Type B pancreatic cell (in vitro differentiated cells): ENCODE results near the gene RAI1. TPM values are rescaled to one million over a fixed set of nuclear protein-coding genes. Genes with fewer than 3 reads are reported as not detected.

ENCODE experiments used
- DNase-seq: peaks from one replicate; pipeline ENCODE4 v3.0.0; 2021; ENCODE audit warnings: mixed read lengths; ENCODE audit not compliant: unreplicated experiment; ENCODE audit errors: extremely low spot score
- H3K27ac Mint-ChIP-seq: 2 replicates; pipeline ENCODE4 v1.8.0; 2021; ENCODE audit warnings: mild to moderate bottlenecking, mixed read lengths
- H3K27me3 Mint-ChIP-seq: 2 replicates; pipeline ENCODE4 v1.8.0; 2021; ENCODE audit warnings: mixed read lengths
- H3K36me3 Mint-ChIP-seq: 2 replicates; pipeline ENCODE4 v1.8.0; 2021; ENCODE audit warnings: mixed read lengths
- H3K4me1 Mint-ChIP-seq: one replicate; pipeline ENCODE4 v1.8.0; 2021; ENCODE audit warnings: mixed read lengths; ENCODE audit not compliant: unreplicated experiment
- H3K4me3 Mint-ChIP-seq: 2 replicates; pipeline ENCODE4 v1.8.0; 2021; ENCODE audit warnings: mild to moderate bottlenecking, mixed read lengths
- H3K9me3 Mint-ChIP-seq: 2 replicates; pipeline ENCODE4 v1.8.0; 2021; ENCODE audit warnings: mixed read lengths
- total RNA-seq: library from RNA; stranded (reverse); gene quantifications from 2 replicates; pipeline ENCODE4 v1.2.1, GENCODE V29; 2021; ENCODE audit warnings: low replicate concordance
- TF ChIP-seq, protein P1 (sequence below): fragments of 200-600 bp; sonication (generic); conservative IDR thresholded peaks from 2 replicates; pipeline ENCODE4 v1.5.0; 2021; ENCODE audit warnings: antibody characterized with exemption, mild to moderate bottlenecking

RAI1 gene
- total RNA-seq, 1 donor from 2014 or later, result 61.1 TPM

DNA sequence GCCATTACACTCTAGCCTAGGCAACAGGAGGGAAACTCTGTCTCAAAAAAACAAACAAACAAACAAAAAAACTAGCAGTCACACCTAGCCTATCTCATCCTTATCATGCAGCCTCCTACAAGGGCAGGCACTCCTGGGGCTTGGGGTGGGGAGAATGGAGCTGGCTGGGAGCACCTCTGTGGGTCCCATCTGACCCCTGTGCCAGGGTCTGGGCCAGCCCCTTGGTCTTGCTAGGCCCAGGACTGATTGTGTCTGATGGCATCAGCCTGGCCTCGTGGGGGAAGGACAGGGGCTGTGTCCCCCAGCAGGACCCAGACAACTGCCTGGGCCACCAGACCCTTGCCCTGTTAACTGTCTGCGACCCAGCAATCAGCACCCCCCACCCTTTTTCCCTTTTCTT is 105.7 kb downstream of the RAI1 start:
- no peaks in the 10 kb centered on the region for H3K27me3 Mint-ChIP-seq

DNA sequence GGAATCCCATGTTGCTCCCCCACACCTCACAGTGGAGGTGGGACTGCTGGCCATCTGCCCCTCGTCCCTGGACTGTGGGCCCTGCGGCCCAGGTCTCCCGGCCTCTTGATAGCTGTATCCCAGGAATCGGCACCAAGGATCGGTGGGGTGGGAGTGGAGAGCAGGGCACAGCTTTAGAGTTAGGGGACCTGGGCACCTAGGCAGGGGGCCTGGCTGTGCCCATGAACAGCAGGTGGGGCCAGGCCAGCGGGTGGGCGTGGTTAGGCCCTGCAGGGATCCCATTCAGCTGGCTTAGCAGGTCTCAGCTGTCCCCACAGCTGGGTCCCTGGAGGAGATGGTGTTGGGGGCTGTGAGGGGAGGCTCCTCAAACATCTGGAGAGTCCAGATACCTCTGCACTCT is 106.3 kb downstream of the RAI1 start:
- DNase-seq, result no peak
- no peaks in the 10 kb centered on the region for H3K27me3 Mint-ChIP-seq
- no peaks in the 10 kb centered on the region for H3K9me3 Mint-ChIP-seq
- H3K36me3 Mint-ChIP-seq, result no peaks in the 10 kb centered on the region
- H3K4me3 Mint-ChIP-seq, result peak overlapping the region; percentile 36
- TF ChIP-seq, protein P1, sequence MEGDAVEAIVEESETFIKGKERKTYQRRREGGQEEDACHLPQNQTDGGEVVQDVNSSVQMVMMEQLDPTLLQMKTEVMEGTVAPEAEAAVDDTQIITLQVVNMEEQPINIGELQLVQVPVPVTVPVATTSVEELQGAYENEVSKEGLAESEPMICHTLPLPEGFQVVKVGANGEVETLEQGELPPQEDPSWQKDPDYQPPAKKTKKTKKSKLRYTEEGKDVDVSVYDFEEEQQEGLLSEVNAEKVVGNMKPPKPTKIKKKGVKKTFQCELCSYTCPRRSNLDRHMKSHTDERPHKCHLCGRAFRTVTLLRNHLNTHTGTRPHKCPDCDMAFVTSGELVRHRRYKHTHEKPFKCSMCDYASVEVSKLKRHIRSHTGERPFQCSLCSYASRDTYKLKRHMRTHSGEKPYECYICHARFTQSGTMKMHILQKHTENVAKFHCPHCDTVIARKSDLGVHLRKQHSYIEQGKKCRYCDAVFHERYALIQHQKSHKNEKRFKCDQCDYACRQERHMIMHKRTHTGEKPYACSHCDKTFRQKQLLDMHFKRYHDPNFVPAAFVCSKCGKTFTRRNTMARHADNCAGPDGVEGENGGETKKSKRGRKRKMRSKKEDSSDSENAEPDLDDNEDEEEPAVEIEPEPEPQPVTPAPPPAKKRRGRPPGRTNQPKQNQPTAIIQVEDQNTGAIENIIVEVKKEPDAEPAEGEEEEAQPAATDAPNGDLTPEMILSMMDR, result no peak
- peak overlapping the region; percentile 52 for H3K27ac Mint-ChIP-seq
- peaks cover 69% of the 10 kb centered on the region for H3K4me1 Mint-ChIP-seq

More for the DNA sequence above, 105.7 kb downstream of the RAI1 start:
- no peak for DNase-seq
- peak overlapping the region; percentile 36 for H3K4me3 Mint-ChIP-seq
- TF ChIP-seq, protein P1, result no peak
- H3K27ac Mint-ChIP-seq, result peak overlapping the region; percentile 52
- H3K4me1 Mint-ChIP-seq, result peaks cover 63% of the 10 kb centered on the region
- no peaks in the 10 kb centered on the region for H3K36me3 Mint-ChIP-seq
- no peaks in the 10 kb centered on the region for H3K9me3 Mint-ChIP-seq

DNA sequence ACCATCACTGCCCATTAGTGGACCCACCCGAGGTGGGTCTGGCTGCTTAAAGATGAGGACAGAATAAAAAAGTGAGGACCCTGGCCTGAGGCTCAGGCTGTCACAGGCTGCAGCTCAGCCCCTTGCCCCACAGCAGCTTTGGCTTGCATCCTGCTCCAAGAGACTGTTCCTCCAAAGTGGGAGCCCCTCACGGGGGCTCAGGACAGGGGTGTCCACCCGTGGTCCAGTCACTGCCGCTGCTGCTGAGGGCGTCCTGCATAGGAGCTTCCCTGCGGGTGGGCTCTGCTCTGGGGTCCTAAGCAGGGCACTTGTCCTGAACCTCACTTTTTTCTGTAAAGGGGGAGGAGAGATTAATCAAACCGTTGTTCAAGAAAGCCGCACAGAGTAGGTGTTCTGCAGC is 107.7 kb downstream of the RAI1 start:
- Mint-ChIP-seq H3K36me3 (peaks cover 4% of the 10 kb centered on the region), H3K27ac (peak overlapping the region; percentile 65), H3K4me1 (peaks cover 79% of the 10 kb centered on the region), H3K4me3 (peak overlapping the region; percentile 31), H3K9me3 (no peaks in the 10 kb centered on the region), H3K27me3 (no peaks in the 10 kb centered on the region)
- DNase-seq, result no peak
- TF ChIP-seq, protein P1, result no peak

DNA sequence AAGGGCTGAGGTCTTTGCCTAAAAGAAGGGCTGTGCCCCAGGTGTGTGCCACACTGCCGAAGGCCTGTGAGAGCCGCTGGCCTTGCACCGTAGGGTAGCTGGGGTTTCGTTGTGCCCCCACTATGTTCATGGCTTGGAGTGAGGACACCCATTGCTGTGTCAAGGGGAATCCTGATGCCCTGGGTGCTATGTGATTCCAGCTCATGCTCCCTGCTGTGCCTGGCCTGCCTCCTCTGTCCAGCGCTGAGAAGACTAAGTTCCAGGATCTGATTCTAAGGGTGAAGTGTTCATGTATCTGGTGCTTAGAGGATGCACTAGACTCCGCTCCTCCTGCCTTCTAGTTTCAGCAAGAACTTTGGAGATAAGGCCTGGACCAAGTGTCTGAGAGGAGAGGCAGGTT is 108.2 kb downstream of the RAI1 start:
- Mint-ChIP-seq H3K27ac (peak overlapping the region; percentile 65), H3K4me3 (peak overlapping the region; percentile 25)

DNA sequence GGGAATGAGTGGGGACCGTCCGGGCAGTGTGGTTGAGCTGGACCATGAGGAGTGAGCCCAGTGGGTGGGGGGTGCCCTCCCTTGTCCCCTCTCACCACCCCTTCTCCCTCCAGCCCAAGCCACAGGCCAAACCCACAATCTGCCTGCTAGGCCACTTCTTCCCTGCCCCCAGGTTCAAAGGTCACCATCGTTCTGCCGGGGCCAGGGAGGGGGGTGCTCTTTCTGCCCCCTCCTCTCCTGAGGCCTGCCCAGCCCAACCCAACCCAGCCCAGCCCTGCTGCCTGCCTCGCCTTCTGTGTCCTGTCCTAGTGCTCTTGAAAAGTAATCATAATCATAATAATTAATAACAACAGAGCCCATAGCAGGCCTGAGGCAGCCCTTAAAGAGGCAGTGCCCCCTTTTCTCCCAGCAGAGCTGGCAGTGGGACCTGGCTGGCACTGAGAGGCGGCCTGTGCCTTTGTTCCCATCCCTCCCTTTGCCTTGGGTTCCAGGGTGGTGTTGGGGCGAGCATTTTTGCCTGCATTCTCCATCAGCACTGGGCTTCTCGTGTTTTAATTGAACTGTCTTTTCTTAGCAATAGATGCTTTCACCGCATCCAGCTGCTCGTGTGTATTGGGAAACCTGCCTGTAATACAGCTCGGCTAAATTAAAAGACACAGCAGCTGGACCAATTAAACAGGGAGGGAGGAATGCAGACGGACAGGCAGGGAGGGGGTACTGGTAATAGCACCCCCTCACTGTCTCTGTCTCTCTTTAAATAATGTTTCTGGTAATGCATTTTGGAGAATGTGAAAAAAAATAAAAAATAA is 108.8 kb downstream of the RAI1 start:
- Mint-ChIP-seq H3K27ac (peak overlapping the region; percentile 80), H3K4me1 (peaks cover 71% of the 10 kb centered on the region), H3K36me3 (peaks cover 5% of the 10 kb centered on the region), H3K27me3 (no peaks in the 10 kb centered on the region), H3K4me3 (peak overlapping the region; percentile 57), H3K9me3 (no peaks in the 10 kb centered on the region)
- DNase-seq, result no peak
- TF ChIP-seq, protein P1, result no peak

More for the DNA sequence above, 108.2 kb downstream of the RAI1 start:
- Mint-ChIP-seq H3K27me3 (no peaks in the 10 kb centered on the region), H3K36me3 (peaks cover 5% of the 10 kb centered on the region), H3K9me3 (no peaks in the 10 kb centered on the region), H3K4me1 (peaks cover 77% of the 10 kb centered on the region)
- TF ChIP-seq, protein P1, result no peak
- DNase-seq, result no peak
